HEK293 (cell line): ENCODE measurements around the gene MRPS2.

Experiments
- ZNF121 ChIP-seq: fragments of 450-650 bp; formaldehyde crosslinking; IDR thresholded peaks from 2 replicates; pipeline ENCODE4 v1.5.1; 2016; ENCODE audit warnings: missing biosample characterization, missing genetic modification characterization
- ZNF169 ChIP-seq: fragments of 450-650 bp; formaldehyde crosslinking; IDR thresholded peaks from 2 replicates; pipeline ENCODE4 v1.5.1; 2016; ENCODE audit warnings: missing biosample characterization, missing genetic modification characterization
- ZNF175 ChIP-seq: fragments of 450-650 bp; formaldehyde crosslinking; IDR thresholded peaks from 2 replicates; pipeline ENCODE4 v1.5.1; 2016; ENCODE audit warnings: missing biosample characterization, missing genetic modification characterization
- ZNF184 ChIP-seq: fragments of 450-650 bp; IDR thresholded peaks from 2 replicates; pipeline ENCODE4 v1.5.1; 2018; ENCODE audit warnings: missing biosample characterization, mild to moderate bottlenecking, missing genetic modification characterization
- ZNF366 ChIP-seq: fragments of 450-650 bp; formaldehyde crosslinking; conservative IDR thresholded peaks from 2 replicates; pipeline ENCODE4 v1.5.1; 2016; ENCODE audit warnings: missing biosample characterization, missing genetic modification characterization
- ZNF416 ChIP-seq: fragments of 450-650 bp; formaldehyde crosslinking; IDR thresholded peaks from 2 replicates; pipeline ENCODE4 v1.5.1; 2016; ENCODE audit warnings: missing biosample characterization, missing genetic modification characterization
- ZNF423 ChIP-seq: fragments of 450-650 bp; formaldehyde crosslinking; IDR thresholded peaks from 2 replicates; pipeline ENCODE4 v1.5.1; 2016; ENCODE audit warnings: missing biosample characterization, missing genetic modification characterization
- ZNF48 ChIP-seq: fragments of 450-650 bp; formaldehyde crosslinking; IDR thresholded peaks from 2 replicates; pipeline ENCODE4 v1.5.1; 2016; ENCODE audit warnings: missing biosample characterization, missing genetic modification characterization
- ZNF530 ChIP-seq: fragments of 450-650 bp; formaldehyde crosslinking; IDR thresholded peaks from 2 replicates; pipeline ENCODE4 v1.5.1; 2016; ENCODE audit warnings: low read depth, missing biosample characterization, missing genetic modification characterization
- ZNF701 ChIP-seq: fragments of 450-650 bp; formaldehyde crosslinking; IDR thresholded peaks from 2 replicates; pipeline ENCODE4 v1.5.1; 2016; ENCODE audit warnings: missing biosample characterization, missing genetic modification characterization
- ZSCAN16 ChIP-seq: fragments of 450-650 bp; formaldehyde crosslinking; IDR thresholded peaks from 2 replicates; pipeline ENCODE4 v1.5.1; 2016; ENCODE audit warnings: missing biosample characterization, missing genetic modification characterization
- ZSCAN18 ChIP-seq: fragments of 450-650 bp; formaldehyde crosslinking; IDR thresholded peaks from 2 replicates; pipeline ENCODE4 v1.5.1; 2016; ENCODE audit warnings: missing biosample characterization, missing genetic modification characterization
- TF ChIP-seq, protein P1 (sequence below): fragments of 450-650 bp; formaldehyde crosslinking; IDR thresholded peaks from 2 replicates; pipeline ENCODE4 v1.5.1; 2016; ENCODE audit warnings: missing biosample characterization, missing genetic modification characterization
- TF ChIP-seq, protein P2 (sequence below): fragments of 450-650 bp; formaldehyde crosslinking; IDR thresholded peaks from 2 replicates; pipeline ENCODE4 v1.5.1; 2016; ENCODE audit warnings: missing biosample characterization, missing genetic modification characterization

DNA sequence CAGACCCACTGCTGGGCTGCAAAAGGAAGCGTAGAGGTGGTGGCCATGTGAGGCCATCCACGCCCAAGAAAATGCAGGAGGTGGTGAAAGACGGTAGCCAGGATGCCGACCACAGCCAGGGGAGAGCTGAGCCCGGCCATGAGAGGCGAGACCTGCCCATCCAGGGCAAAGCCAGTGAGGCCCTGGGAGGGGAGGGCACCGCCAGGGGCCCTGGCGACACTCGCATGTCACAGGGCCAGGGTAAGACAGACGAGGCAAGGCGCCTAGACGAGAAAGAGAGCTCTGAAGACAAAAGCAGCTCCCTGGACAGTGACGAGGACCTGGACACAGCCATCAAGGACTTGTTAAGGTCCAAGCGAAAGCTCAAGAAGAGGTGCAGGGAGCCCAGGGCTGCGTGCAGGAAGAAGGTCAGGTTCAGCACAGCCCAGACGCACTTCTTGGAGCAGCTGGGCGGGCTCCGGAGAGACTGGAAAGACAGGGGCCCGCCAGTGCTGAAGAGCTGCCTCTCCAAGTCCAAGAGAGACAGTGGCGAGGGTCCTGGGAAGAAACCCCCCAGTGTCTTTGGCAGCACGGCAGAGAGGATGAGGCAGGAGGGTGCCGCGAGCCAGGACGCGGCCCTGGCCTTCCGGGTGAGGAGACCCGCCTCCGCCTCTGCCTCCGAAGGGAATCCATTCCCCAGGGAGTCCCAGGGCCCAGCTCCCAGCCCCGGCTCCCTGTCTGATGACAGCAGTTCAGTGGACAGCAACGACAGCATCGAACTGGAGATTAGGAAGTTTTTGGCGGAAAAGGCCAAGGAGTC lies 14.0 kb upstream of the MRPS2 start:
- TF ChIP-seq ZNF416 (tag by site-specific recombination) (no peak), ZNF366 (no peak), ZNF701 (tag by site-specific recombination) (no peak), ZNF121 (tag by site-specific recombination) (no peak), ZNF530 (tag by site-specific recombination) (no peak), ZNF423 (tag by site-specific recombination) (no peak), ZNF48 (tag by site-specific recombination) (no peak), ZNF184 (tag by site-specific recombination) (no peak), ZNF169 (tag by site-specific recombination) (no peak), ZSCAN16 (tag by site-specific recombination) (no peak), ZNF175 (tag by site-specific recombination) (no peak), ZSCAN18 (no peak)
- TF ChIP-seq, protein P1, sequence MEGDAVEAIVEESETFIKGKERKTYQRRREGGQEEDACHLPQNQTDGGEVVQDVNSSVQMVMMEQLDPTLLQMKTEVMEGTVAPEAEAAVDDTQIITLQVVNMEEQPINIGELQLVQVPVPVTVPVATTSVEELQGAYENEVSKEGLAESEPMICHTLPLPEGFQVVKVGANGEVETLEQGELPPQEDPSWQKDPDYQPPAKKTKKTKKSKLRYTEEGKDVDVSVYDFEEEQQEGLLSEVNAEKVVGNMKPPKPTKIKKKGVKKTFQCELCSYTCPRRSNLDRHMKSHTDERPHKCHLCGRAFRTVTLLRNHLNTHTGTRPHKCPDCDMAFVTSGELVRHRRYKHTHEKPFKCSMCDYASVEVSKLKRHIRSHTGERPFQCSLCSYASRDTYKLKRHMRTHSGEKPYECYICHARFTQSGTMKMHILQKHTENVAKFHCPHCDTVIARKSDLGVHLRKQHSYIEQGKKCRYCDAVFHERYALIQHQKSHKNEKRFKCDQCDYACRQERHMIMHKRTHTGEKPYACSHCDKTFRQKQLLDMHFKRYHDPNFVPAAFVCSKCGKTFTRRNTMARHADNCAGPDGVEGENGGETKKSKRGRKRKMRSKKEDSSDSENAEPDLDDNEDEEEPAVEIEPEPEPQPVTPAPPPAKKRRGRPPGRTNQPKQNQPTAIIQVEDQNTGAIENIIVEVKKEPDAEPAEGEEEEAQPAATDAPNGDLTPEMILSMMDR, result no peak
- TF ChIP-seq, protein P2, sequence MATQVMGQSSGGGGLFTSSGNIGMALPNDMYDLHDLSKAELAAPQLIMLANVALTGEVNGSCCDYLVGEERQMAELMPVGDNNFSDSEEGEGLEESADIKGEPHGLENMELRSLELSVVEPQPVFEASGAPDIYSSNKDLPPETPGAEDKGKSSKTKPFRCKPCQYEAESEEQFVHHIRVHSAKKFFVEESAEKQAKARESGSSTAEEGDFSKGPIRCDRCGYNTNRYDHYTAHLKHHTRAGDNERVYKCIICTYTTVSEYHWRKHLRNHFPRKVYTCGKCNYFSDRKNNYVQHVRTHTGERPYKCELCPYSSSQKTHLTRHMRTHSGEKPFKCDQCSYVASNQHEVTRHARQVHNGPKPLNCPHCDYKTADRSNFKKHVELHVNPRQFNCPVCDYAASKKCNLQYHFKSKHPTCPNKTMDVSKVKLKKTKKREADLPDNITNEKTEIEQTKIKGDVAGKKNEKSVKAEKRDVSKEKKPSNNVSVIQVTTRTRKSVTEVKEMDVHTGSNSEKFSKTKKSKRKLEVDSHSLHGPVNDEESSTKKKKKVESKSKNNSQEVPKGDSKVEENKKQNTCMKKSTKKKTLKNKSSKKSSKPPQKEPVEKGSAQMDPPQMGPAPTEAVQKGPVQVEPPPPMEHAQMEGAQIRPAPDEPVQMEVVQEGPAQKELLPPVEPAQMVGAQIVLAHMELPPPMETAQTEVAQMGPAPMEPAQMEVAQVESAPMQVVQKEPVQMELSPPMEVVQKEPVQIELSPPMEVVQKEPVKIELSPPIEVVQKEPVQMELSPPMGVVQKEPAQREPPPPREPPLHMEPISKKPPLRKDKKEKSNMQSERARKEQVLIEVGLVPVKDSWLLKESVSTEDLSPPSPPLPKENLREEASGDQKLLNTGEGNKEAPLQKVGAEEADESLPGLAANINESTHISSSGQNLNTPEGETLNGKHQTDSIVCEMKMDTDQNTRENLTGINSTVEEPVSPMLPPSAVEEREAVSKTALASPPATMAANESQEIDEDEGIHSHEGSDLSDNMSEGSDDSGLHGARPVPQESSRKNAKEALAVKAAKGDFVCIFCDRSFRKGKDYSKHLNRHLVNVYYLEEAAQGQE (tag by site-specific recombination), result no peak
